HS-5 (cell line): ENCODE data around the gene MICU2.

Experiments
- DNase-seq: peaks from one replicate; pipeline ENCODE4 v3.0.0-alpha.2; 2012; ENCODE audit warnings: low read depth

Gene MICU2

DNA sequence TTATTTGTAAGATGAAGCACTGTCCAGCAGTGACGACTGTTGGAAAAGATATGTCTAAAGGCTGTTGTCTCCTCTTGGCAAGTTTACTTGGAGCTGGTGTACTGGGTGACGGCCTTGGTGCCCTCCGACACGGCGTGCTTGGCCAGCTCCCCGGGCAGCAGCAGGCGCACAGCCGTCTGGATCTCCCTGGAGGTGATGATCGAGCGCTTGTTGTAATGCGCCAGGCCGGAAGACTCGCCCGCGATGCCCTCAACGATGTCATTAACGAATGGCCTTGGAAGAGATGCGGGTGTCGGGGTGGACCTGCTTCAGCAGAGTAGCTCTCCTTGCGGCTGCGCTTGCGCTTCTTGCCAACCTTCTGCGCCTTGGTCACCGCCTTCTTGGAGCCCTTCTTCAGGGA is 120.2 kb downstream of the MICU2 start:
- DNase-seq: no peak

DNA sequence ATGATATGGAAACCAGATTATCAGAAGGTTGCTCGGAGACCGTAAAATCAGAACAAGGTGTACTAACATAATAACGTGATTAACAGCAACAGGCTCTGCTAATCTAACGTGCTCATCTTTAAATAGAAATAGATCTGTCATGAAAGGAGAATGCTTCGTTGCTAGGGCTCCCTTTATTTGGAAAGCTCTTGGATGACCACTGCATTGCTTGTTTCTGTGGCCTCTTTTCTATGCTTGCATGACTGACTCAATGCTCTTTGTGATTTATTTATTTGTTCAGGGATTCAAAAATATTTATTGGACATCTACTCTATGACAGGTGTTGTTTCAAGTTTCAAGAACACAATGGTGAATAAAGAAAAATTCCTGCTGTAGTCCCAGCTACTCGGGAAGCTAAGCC is 122.6 kb downstream of the MICU2 start:
- no peak for DNase-seq

DNA sequence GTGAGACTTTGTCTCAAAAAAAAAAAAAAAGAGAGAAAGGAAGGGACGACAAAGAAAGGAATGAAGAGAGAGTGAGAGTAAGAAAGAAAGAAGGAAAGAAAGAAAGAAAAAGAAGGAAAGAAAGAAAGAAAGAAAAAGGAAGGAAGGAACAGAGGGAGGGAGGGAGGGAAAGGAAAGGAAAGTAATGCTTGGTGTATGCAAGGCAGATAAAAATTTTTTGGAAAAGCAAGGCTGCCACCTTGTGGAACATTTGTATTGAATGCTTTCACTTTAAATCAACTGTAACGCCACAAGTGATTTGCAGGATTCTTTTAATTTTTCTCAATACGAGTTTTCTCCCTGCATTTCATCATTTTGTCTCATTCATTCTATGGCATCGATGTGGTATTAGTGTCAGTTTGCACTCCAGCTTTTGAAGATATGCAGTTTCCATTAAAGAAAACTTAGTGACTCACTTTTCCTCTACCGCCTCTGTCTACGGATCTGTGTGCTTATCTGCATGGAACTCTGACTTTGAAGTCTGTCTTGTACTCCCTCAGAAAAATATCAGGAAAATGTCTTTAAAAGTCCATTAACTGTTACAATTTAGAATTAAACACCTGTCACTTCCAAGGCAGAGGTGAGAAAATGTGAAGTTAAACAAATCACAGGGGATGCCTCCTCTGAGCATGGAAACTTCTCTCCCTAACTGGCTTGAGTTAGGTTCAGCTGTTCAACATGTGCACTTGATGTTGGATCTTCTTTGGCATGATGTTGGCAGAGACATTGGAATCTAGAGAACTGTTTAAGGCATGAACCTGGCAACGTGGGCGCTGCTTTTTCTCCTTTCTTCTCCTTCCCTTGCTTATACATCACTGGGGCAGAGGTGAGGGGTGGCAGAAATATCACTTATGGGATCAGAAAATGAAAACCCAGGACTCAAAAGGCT is 124.8 kb downstream of the MICU2 start:
- peak; percentile 22 for DNase-seq

DNA sequence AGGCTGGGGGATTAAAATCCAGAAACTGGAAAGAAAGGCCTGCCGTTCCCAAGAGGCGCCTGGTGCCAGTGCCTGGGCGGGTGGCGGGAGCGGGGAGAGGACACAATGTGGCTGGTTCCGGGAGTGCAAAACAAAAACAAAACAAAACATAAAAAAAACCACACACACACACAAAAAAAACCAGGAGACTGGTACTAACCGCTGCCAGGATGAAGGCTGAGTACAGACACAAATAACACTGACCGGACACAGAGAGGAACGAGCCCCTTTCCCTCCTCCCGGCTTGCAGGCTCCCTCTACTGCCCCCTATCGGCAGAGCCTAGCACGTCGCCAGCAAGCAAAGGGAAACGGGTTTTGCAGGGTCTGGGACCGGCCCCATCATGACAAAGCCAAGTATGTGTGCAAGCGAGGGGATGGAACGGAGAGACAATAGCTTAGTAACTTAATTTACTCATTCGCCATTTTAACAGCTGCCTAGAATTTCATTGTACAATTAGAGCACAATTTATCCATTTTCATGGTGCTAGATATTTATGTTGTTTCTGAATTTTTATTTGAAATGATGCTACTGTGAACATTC is 127.0 kb downstream of the MICU2 start:
- DNase-seq: no peak

DNA sequence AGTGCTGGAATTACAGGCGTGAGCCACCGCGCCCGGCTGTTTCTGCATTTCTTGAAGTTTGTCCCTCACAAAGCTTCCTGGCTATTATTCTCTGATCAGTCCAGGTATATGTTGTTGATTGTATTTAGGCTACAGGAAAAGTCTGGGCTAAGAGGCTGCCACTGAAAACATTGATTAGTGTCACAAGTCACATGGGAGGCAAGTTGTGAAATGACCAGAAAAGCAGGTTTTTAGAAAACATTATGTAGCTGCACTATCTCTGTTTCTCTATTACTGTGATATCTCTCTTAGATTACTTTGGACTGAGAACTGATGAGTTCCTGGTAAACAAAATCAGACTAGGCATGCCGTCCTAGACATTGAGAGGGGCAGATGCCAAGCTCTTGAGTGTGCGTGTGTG is 128.9 kb downstream of the MICU2 start:
- no peak for DNase-seq

DNA sequence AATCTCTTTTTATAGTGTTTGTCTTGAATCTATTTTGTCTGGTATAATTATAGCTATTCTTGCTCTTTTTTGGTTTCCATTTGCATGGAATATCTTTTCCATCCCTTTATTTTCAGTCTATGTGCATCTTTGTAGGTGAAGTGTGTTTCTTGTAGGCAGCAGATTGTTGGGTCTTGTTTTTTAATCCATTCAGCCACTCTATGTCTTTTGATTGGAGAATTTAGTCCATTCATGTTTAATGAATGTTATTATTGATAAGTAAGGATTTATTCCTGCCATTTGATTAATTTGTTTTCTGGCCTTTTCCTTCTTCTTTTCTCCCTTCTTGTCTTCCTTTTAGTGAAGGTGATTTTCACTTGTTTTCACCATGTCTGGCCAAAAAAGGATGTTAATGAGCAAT is 133.2 kb downstream of the MICU2 start:
- DNase-seq: no peak

DNA sequence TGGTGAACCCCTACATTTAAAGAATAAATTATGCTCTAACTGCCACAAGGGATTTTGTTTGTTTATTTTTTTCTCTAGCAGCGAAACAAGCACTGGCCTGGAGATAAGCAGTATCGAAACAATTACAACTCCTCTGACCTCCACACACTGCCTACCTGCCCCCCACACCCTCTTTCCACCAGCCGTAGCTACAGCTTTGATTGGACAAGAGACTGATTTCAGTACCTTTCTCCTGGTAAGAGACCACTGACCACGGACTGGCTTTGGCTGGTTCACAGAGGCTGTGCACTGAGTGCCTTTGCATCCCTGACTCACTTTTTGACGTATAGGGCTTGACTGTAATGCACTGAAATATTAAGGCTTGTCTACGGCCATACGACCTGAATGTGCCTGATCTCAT is 137.4 kb downstream of the MICU2 start:
- DNase-seq: no peak

DNA sequence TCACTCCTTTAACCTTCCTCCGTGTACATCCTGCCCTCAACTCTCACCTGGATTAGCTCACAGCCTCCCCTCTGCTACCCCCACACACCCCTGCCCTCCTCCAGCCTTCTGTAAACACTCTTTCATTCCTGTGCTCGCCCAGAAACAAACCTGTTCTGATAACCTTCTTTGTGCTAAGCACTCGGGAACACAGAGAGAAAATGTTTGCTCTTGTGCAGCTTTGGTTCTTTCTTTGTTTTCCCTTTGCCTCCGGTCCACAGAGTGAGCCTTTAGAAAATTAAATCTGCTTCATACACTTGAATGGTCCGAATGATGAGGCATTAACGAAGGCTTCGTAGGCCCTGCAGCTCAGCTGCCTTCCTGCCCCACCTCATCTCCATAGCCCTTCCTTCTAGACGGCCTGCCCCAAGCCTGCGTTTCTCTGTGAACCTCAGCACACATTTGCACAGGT is 138.2 kb downstream of the MICU2 start:
- no peak for DNase-seq

DNA sequence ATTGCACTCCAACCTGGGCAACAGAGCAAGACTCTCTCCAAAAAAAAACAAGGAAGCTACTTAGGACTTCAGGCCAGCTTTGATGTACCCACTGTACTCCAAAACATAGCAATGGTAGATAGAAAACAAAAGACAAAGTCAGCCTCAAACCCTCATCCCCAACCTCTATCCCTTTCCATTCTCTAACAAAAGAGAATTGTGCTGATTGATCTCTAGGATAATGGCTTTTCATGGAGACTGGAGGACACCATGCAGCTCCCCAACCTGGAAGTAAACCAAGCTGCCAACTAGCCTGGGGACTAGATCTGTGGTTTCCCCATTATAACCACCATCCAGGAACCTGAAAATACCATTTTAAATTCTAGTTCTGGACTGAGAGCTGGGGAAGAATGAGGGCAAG is 140.5 kb downstream of the MICU2 start:
- no peak for DNase-seq

DNA sequence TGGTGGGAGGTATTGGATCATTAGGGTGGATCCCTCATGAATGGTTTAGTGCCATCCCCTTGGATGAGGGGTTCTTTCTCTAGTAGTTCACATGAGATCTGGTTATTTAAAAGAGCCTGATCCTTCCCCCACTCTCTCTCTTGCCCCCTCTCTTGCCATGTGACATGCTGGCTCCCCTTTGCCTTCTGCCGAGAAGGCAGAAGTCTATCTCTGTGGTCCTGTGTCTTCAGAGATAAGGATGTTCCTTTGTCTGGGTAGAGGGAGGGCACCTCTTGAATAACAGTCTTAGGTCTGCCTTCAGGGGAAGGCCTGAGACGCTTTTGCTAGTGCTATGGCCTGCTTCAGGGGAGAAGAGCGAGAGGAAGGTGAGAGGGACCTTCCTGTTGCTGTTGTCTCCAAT is 142.8 kb downstream of the MICU2 start:
- DNase-seq: no peak

DNA sequence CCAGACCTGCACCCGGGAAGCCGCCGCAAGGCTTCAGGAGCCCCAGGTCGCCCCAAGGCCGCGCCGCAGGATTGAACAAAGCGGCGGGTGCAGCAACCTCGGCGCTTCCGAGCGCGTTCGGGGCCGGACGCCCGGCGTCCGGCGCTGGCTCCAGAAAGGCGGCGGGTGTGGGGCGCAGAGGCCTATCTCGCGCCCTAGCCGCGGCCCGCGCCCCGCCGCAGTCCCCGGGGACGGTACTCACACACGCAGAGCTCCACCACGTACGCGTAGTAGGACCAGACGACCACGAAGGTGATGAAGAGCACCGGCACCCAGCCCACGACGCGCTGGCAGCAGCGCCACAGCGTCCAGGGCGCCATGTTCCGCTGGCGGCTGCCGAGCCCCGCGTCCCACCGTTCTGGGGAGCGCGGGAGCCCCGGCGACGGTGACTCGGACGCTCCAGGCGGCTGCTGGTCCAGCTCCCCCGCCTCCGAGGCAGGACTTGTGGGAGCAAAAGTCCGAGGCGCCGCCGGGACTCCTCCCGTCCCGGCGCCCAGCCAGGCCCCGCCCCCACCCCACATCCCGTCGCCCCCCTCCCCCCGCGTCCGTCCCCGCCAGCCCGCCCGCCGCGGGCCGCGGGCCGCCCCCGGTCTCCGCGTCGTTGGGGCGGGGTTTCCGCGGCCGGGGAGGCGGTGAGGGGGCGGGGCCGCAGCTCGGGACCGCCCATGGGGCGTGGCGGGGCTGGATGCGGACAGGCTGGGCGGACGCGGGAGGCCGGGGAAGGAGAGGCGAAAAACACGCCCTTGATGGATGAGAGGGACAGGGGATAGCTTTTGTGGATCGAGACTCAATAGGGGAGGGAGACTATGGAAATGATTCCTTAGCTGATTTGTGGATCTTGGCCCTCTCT is 144.9 kb downstream of the MICU2 start, which contains the start of gene ZDHHC20:
Gene ZDHHC20 (minus strand): TSS at position 491 of the 889 bp plus-strand sequence. CDS start 132 bp downstream, at position 359.
- peak; percentile 6 for DNase-seq

DNA sequence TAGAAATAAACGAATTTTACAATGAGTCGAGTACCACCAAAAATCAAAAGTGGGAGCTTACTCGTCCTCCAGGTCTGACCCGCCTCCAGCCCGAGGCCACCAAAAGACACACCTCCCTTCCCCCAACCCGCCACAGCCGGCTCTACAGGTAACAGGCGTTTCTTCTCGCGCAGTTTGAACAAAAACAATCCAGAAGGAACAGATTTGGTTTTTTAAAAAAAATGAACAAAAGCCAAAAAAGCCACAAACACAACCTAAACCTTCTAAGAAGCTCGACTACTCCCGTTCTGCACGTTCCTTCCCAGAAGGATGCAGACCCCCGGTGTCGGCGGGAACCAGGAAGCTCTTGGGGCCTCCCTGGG is 145.5 kb downstream of the MICU2 start:
- no peak for DNase-seq

DNA sequence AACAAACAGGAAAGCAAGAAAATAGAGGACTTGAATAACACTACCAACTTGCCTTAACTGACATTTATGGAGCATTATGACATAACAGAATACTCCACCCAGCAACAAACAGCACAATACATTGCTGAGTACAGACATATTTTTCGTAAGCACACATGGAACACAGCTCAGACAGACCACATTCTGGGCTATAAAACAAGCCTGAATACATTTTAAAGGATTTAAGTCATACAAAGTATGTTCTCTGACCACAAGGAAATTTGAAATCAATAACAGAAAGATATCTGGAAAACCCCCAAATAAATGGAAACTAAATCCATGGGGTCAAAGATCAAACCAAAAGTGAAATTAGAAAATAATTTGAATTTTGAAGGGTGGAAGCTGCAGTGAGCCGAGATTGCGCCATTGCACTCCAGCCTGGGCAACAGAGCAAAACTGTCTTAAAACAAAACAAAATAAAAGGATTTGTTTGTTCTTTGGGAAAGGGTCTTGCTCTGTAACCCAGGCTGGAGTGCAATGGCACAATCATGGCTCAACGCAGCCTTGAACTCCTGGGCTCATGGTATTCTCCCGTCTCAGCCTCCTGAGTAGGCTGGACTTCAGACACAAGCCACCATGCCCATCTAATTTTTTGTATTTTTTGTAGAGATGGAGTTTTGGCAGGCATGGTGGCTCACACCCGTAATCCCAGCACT is 150.4 kb downstream of the MICU2 start:
- no peak for DNase-seq

DNA sequence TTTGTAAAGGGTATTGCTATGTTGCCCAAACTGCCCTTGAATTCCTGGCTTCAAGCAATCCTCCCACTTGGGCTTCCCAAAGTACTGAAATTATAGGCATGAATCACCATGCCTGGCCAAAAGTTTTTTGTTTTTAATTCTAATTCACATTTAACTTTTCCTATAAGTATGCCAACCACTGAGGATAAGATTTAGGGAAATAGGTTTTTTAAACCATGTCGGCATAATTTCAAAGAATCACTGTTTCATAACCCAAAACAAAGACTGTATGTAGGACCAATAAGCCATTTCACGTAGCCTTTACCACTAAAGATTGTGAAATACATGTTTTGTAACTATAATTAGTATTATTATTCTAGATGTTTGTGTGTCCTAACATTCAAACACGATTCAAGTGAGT is 153.0 kb downstream of the MICU2 start:
- DNase-seq: no peak

DNA sequence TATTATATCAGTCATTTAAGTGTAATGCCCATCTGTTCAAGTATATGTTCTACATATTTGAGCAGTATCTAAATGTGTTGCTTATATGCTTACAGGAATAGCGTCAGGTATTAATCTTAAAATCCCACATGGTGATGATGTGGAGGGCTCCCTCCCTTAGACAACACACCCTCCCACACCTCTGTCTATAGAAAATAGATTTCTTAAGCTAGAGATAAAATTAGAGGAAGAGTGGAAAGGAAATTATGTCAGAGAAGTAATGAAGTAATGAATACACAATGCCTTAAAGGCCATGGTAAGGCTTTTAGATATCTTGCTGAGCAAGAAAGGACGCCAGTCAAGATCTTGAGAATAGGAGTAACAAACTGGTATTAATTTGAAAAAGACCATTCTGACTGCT is 157.3 kb downstream of the MICU2 start:
- DNase-seq: no peak

DNA sequence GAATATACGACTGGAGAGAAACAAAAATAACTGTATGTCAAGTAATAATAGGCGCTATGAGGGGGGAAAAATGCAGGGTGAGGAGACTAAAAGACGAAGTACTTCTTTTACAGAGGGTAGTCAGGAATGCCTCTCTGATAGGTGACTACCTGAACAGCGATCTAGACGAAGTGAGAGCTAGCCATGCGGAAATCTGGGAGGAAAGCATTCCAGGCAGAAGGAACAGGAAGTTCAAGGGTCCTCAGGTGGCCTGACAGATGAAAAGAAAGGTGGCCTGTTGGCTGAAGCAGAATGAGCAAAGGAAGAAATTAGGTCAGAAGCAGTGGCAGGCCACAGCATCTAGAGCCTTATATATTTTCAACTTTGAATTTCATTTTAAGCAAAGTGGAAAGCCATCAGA is 158.2 kb downstream of the MICU2 start:
- DNase-seq: no peak

DNA sequence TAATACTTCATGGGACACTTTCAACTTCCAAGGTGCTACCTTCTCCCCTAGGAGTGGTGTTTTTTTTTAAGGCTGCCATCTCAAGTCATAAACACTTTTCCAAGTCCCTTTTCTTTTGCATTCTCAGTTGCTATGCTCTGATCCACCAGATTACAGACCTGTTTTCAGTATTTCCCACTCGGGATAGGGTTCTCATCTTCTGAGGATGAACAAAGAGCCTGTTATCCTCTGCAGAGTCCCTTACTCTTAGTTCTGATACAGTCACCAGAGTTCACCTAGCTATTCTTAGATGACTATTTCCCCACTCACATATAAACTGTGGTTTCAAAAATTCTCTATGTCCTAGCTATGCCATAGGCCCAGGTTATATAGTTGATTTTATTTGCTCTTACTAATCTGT is 160.8 kb downstream of the MICU2 start:
- no peak for DNase-seq
